GM18517 (cell line): ENCODE results near the gene HRH2.

Experiments
- ATAC-seq: cut with Tn5 transposase; IDR thresholded peaks from one replicate; pipeline ENCODE4 v1.9.1; 2021; ENCODE audit warnings: mild to moderate bottlenecking, moderate library complexity; ENCODE audit not compliant: unreplicated experiment

Gene HRH2

DNA sequence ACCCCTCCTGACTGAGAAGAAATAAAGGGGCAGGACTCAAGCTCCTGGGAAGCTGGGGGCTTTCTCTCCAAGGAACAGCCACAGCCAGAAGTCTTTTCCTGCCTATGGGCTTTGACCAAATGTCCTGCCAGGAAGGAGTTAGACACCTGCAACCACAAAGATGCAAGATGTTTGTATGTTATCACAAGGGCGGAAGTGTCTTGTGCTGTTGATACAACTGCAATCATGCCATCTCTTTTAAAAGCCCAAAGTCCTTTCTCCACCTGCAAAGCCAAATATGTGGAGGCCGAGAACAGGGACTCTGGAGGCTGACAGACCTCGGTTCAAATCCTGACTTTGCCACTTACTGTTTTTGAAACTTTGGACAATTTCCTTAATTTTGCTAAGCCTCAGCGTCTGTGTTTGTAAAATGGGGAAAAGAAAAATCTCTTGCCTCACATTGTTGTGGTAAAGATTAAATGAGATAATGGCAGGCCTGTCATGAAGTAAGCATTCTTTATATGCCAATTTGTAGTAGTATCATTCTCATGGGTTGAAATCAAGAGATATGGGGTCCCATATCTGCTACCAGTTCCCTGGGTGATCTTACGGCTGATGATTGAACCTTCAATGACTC, 17.0 kb downstream of the HRH2 start:
- ATAC-seq = no peak

- ATAC-seq = no peak
Measured at GRCh38 chr5:175675873-175676272, 18.0 kb downstream of the HRH2 start.

DNA sequence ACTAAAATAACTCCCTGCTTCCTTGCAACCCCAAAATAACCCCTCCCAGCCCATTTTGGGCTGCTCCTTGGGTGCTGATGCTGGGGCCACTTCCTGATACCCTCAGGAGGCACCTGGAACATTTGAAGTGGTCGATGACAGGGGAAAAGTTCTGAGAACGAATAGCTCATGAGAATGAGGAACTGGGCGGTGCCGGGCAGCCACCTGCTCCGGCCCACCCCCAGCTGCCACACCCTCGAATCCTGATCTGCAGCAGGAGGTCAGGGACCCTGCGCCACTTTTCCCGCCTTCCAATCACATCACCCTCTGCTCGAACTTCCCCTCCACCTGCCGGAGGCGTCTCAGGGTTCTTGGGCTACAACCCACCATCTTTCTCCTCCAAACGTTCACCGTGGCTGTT, 19.7 kb downstream of the HRH2 start:
- ATAC-seq = no peak

DNA sequence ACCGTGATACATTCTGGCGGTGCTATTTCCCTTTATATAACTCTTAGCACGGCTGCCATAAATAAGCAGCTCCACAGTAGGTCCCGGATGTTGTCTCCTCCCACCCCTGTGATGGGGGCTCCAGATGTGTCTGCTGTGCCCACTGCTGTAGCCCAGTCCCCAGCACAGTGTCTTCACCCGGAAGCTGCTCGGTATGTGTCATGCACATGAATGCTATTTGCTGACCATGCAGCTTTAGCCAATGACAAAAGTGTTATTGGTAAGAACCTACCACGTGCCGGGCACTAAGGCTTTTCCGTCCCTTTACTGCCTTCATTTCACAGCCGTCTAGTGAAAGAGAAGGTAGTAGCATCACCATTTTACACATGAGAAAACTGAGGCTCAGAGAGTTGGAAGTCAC, 20.2 kb downstream of the HRH2 start:
- ATAC-seq = no peak

DNA sequence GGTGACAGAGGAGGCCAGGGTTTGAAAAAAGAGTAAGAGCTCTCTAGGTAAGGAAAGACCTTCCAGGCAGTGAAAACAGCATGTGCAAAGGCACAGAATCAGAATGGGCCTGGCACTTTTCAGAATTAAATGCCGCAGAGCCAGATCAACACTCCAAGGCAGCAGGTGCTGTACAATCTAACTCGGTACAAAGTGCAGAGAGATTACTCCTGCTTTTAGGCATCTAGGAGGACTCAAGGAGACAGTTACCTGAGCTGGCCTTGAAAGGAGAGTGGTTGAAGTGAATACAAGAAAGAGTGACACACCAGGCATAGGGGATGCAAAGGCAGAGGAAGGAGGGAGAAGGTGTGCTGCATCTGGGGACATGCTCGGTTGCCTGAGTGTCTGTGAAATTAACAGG, 21.5 kb downstream of the HRH2 start:
- no peak for ATAC-seq

GRCh38 chr5:175680020-175680419, 22.1 kb downstream of the HRH2 start:
- ATAC-seq = no peak

DNA sequence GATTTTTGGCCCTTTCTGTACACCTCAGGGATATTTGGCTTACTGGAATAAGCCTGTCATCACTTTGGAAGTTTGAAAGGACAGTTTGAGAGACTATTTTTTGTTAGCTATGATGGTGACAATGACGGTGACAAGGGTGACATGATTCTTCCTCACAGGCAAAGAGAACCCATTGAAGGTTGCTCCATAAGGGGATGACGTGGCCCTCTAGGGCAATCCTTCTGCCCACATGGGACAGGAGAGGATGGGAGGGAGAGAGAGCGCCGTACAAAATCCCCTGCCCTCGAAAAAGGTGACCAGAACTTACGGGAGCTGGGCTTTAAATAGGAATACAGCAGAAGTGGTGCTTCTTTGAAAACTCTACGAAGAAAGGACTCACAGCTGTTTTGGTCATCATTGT, 22.6 kb downstream of the HRH2 start:
- ATAC-seq = no peak

GRCh38 chr5:175681045-175681967, 23.4 kb downstream of the HRH2 start:
- no peak for ATAC-seq

GRCh38 chr5:175681968-175682340, 24.1 kb downstream of the HRH2 start:
- no peak for ATAC-seq

GRCh38 chr5:175682664-175683063, 24.8 kb downstream of the HRH2 start:
- ATAC-seq = no peak

- ATAC-seq = no peak
Measured at GRCh38 chr5:175683231-175683630, 25.4 kb downstream of the HRH2 start.

DNA sequence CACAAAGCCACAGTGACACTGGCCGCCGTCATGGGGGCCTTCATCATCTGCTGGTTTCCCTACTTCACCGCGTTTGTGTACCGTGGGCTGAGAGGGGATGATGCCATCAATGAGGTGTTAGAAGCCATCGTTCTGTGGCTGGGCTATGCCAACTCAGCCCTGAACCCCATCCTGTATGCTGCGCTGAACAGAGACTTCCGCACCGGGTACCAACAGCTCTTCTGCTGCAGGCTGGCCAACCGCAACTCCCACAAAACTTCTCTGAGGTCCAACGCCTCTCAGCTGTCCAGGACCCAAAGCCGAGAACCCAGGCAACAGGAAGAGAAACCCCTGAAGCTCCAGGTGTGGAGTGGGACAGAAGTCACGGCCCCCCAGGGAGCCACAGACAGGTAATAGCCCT, 26.1 kb downstream of the HRH2 start:
- no peak for ATAC-seq

- no peak for ATAC-seq
Measured at GRCh38 chr5:175684931-175685330, 27.1 kb downstream of the HRH2 start.

DNA sequence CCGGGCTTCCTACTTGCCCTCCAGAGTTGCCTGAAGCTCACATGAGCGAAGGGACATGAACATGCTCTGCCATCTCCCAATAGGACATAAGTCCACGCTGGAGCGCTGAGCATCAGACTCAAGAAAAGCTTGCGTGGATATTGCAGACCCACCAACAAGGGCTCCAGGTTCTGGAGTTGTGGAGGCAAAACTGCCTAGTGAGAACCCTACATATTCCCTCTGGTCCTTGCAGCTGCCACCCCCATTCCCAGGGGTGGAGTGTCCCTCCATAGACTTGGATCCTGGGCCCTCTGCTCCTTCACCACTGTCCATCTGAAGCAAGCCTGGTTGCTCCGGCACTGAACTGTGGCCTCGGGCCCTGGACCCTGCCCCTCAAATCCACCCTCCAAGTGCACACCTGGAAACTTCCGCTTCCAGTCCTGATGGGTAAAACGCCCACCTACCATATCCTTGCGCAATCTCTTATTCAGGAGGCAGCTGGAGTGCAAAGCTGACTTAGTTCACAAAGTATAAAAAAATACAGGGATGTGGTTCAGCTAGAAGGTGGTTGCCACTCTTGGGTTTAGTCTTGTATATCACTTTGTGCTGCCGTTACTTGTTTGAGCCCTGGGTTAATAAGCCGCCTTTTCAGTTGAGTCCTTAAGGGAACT, 28.0 kb downstream of the HRH2 start:
- ATAC-seq = no peak

GRCh38 chr5:175686396-175686795, 28.5 kb downstream of the HRH2 start:
- ATAC-seq = no peak

DNA sequence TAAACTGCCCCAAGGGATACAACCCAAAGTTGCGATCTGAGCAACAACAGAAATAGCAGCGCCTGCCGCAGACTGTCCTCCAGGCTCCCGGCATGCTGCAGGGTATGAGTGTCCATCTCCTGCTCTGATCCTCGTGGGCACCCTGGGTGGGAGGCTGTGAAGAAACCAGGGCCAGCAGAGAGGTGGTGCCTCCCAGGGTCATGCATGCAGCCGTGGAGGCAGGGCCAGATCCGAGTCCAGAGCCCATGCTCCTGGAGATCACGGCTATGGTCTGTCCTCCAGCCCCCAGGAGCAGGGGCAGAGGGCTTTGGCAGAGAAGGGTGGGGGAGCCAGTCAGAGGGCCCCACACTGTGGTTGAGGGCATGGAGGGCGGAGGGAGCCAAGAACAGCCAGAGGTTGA, 29.0 kb downstream of the HRH2 start:
- ATAC-seq = no peak

GRCh38 chr5:175687231-175687701, 29.4 kb downstream of the HRH2 start:
- no peak for ATAC-seq

- ATAC-seq = no peak
Measured at GRCh38 chr5:175688352-175689146, 30.7 kb downstream of the HRH2 start.

GRCh38 chr5:175689147-175689991, 31.5 kb downstream of the HRH2 start:
- no peak for ATAC-seq

GRCh38 chr5:175690025-175690424, 32.2 kb downstream of the HRH2 start:
- no peak for ATAC-seq
